GM12878 (cell line): Measurements from ENCODE around the gene POLR3G. TPM values are rescaled to one million over a fixed set of nuclear protein-coding genes. Genes with fewer than 3 reads are reported as not detected.

Source experiments
- ATAC-seq: fragments of 200-7000 bp; cut with Tn5 transposase; 3 replicates; pipeline ENCODE4 v1.9.1; 2020; ENCODE audit warnings: mild to moderate bottlenecking, moderate library complexity
- BruUV-seq: library from RNA; stranded (reverse); fragments of 400-500 nt; replicated peaks from 2 replicates; lab custom pipeline; 2021; lab: Mats Ljungman, UMichigan
- CTCF ChIA-PET: fragments of 300-600 bp; sonication (Branson Sonifier 250); formaldehyde crosslinking; extraction: SDS; loops from one replicate; lab custom pipeline; 2021; ENCODE audit warnings: inconsistent platforms; lab: Yijun Ruan, JAX
- POLR2A ChIA-PET: fragments of 350-600 bp; formaldehyde crosslinking; extraction: SDS; loops from one replicate; lab custom pipeline; 2021; ENCODE audit warnings: inconsistent platforms; lab: Charles Lee
- RAD21 ChIA-PET: fragments of 300-600 bp; sonication (Branson Sonifier 250); formaldehyde crosslinking; loops from one replicate; lab custom pipeline; 2023; ENCODE audit warnings: antibody characterized with exemption; ENCODE audit not compliant: unreplicated experiment; lab: Charles Lee
- SMC1A ChIA-PET: fragments of 300-600 bp; sonication (Branson Sonifier 250); formaldehyde crosslinking; loops from one replicate; lab custom pipeline; 2023; ENCODE audit not compliant: unreplicated experiment, uncharacterized antibody; lab: Charles Lee
- DNase-seq: peaks from one replicate; pipeline ENCODE4 v3.0.0-alpha.2; 2011; ENCODE audit warnings: low read depth, low spot score
- FAIRE-seq: peaks from 3 replicates; lab custom pipeline; 2011; peaks lifted over from hg19 to GRCh38; lab: Jason Lieb, UNC
- H2AFZ ChIP-seq: 2 replicates; pipeline ENCODE4 v1.6.0; 2011; ENCODE audit warnings: low read depth, low read length, control low read depth; ENCODE audit not compliant: control insufficient read depth
- H3K27ac ChIP-seq: 2 replicates; pipeline ENCODE4 v1.5.1; 2011; ENCODE audit warnings: control low read depth; ENCODE audit not compliant: control insufficient read depth, insufficient read depth
- H3K27me3 ChIP-seq, 2 experiments: replicated peaks in 1 of 2; 2 replicates each; pipeline versions ENCODE4 v1.6.0 to v1.6.1; 2011; ENCODE audit warnings: low read length in 1 of 2; ENCODE audit not compliant: control insufficient read depth in 2 of 2, insufficient read depth in 2 of 2
- H3K36me3 ChIP-seq, 2 experiments: 2 replicates each; pipeline ENCODE4 v1.5.1; 2011; ENCODE audit warnings: low read length in 1 of 2; ENCODE audit not compliant: control insufficient read depth in 2 of 2, insufficient read depth in 2 of 2
- H3K4me1 ChIP-seq: 2 replicates; pipeline ENCODE4 v1.6.1; 2011; ENCODE audit warnings: mild to moderate bottlenecking, low read length, moderate library complexity, mixed read lengths; ENCODE audit not compliant: control insufficient read depth, insufficient read depth
- H3K4me2 ChIP-seq: 2 replicates; pipeline ENCODE4 v1.6.0; 2011; ENCODE audit warnings: control low read depth; ENCODE audit not compliant: control insufficient read depth, insufficient read depth
- H3K4me3 ChIP-seq: fragments of 200-600 bp; sonication (generic); 2 replicates; pipeline ENCODE4 v1.5.1; 2016
- H3K79me2 ChIP-seq: 2 replicates; pipeline ENCODE4 v1.6.0; 2011; ENCODE audit warnings: low read length; ENCODE audit not compliant: control insufficient read depth, insufficient read depth
- H3K9ac ChIP-seq: 2 replicates; pipeline ENCODE4 v1.8.0; 2011; ENCODE audit warnings: low read length, control low read depth, mixed read lengths; ENCODE audit not compliant: control insufficient read depth, insufficient read depth
- H3K9me3 ChIP-seq: replicated peaks from 3 replicates; pipeline ENCODE4 v1.5.1; 2011; ENCODE audit warnings: mild to moderate bottlenecking, low read length; ENCODE audit not compliant: control insufficient read depth, insufficient read depth
- H4K20me1 ChIP-seq: 2 replicates; pipeline ENCODE4 v1.6.0; 2011; ENCODE audit not compliant: control insufficient read depth, insufficient read depth
- ATF3 ChIP-seq: IDR thresholded peaks from 2 replicates; pipeline ENCODE4 v1.6.1; 2011; ENCODE audit warnings: low read depth, mild to moderate bottlenecking, low read length, moderate library complexity, borderline replicate concordance; ENCODE audit errors: extremely low read depth
- ETV6 ChIP-seq, 2 experiments: fragments of 450-650 bp in 1 of 2; IDR thresholded peaks in 1 of 2; conservative IDR thresholded peaks in 1 of 2; 2 replicates each; pipeline ENCODE4 v1.6.1; 2014; ENCODE audit warnings: antibody characterized with exemption in 1 of 2, borderline replicate concordance in 1 of 2, low read depth in 1 of 2, mild to moderate bottlenecking in 1 of 2, moderate library complexity in 1 of 2
- KDM1A ChIP-seq: fragments of 200-600 bp; sonication (generic); IDR thresholded peaks from 2 replicates; pipeline ENCODE4 v1.6.1; 2016; ENCODE audit warnings: borderline replicate concordance
- LARP7 ChIP-seq: fragments of 450-650 bp; IDR thresholded peaks from 2 replicates; pipeline ENCODE4 v1.6.1; 2017; ENCODE audit warnings: mild to moderate bottlenecking
- MYC ChIP-seq: IDR thresholded peaks from 2 replicates; pipeline ENCODE4 v1.6.1; 2011; ENCODE audit warnings: mild to moderate bottlenecking, low read length, moderate library complexity, inconsistent platforms; ENCODE audit not compliant: insufficient read depth, insufficient replicate concordance, insufficient read length, severe bottlenecking
- TCF12 ChIP-seq: IDR thresholded peaks from 2 replicates; pipeline ENCODE4 v1.6.1; 2011; ENCODE audit warnings: low read depth, mild to moderate bottlenecking, low read length
- WRNIP1 ChIP-seq: IDR thresholded peaks from 2 replicates; pipeline ENCODE4 v1.6.1; 2011; ENCODE audit warnings: low read depth, low read length, improper control_type of control experiment, borderline replicate concordance
- ZNF622 ChIP-seq: fragments of 450-650 bp; IDR thresholded peaks from 2 replicates; pipeline ENCODE4 v1.6.1; 2017; ENCODE audit warnings: mild to moderate bottlenecking, inconsistent platforms
- in situ Hi-C: fragments of 300-500 bp; cut with MboI; formaldehyde crosslinking; loops from 9 replicates; pipeline ENCODE4 v1.14.3; 2018; ENCODE audit warnings: mixed read lengths
- intact Hi-C: fragments of 100-400 bp; cut with micrococcal nuclease; formaldehyde crosslinking; loops from one replicate; pipeline ENCODE4 v1.14.2; 2022; ENCODE audit not compliant: unreplicated experiment
- polyA plus RNA-seq, 11 experiments: library from polyadenylated mRNA; depleted of rRNA in 4 of 11; unstranded in 6 of 11; stranded (reverse) in 5 of 11; fragments of >200 nt; fragmentation: Nextera tagmentation in 4 of 11; fragmentation: Illumina TruSeq in 1 of 11; extraction: Ambion mirVana in 4 of 11; extraction: Trizol in 1 of 11; gene quantifications; 1 replicate in 1 of 11; 2 replicates in 10 of 11; pipeline versions ENCODE4 v1.2.1 to v1.2.3, GENCODE V29; 2011 to 2016; ENCODE audit warnings: inconsistent platforms in 2 of 11, missing spikeins in 2 of 11, low read depth in 1 of 11
- total RNA-seq, 4 experiments: library from RNA; depleted of rRNA in 3 of 4; stranded (reverse); fragments of >200 nt in 3 of 4; fragmentation: Illumina TruSeq in 1 of 4; extraction: Trizol in 1 of 4; gene quantifications; 2 replicates each; pipeline versions ENCODE4 v1.2.1 to v1.2.3, GENCODE V29; 2013 to 2021

Gene POLR3G
- total and polyA plus RNA-seq, 10 of the 15 experiments (the other 5 are each of a cell fraction or from before 2014, with no cell fraction given), result 15.2 to 50.9 (median 27.5) TPM

- BruUV-seq, result no TSS peak
- no peaks in the 10 kb centered on the region; a peak in 2 of 4 replicates for H3K27me3 ChIP-seq
- POLR2A ChIA-PET, result no interaction called here
- H2AFZ ChIP-seq, result no peak overlapping the region
- H3K9ac ChIP-seq, result no peak overlapping the region
- ATAC-seq, result no peak
- SMC1A ChIA-PET, result no interaction called here
- intact Hi-C loops (no loop called here), in situ Hi-C loops (no loop called here)
- no peak for FAIRE-seq
- H3K4me2 ChIP-seq, result no peak overlapping the region
- no peaks in the 10 kb centered on the region for H3K4me1 ChIP-seq
- DNase-seq, result no peak
- CTCF ChIA-PET, result interaction anchor here (1.4 kb wide), 1 partner anchor 109 kb away, joined by 6 read pairs; no protein-coding TSS in a partner anchor
- no peak overlapping the region for H3K4me3 ChIP-seq
- H4K20me1 ChIP-seq, result no peaks in the 10 kb centered on the region
- H3K27ac ChIP-seq, result no peak overlapping the region
- no peaks in the 10 kb centered on the region for H3K36me3 ChIP-seq
- H3K79me2 ChIP-seq, result no peaks in the 10 kb centered on the region
- TF ChIP-seq ZNF622, result no peak
- TF ChIP-seq TCF12, result no peak
- TF ChIP-seq ATF3, result no peak
- no peak for TF ChIP-seq MYC
- no peak for TF ChIP-seq LARP7
- TF ChIP-seq WRNIP1, result no peak
- TF ChIP-seq ETV6 (conservative IDR thresholded peaks at IDR 0.05 in 1 of 2, IDR thresholded peaks at IDR 0.05 in 1 of 2; ENCODE audit: borderline replicate concordance in 1 of 2, low read depth in 1 of 2), result no peak
- no peak for TF ChIP-seq KDM1A
- RAD21 ChIA-PET, result no interaction called here
- no peaks in the 10 kb centered on the region for H3K9me3 ChIP-seq
Observed at GRCh38 chr5:90549223-90549622, 74.6 kb downstream of the POLR3G start.
